Measurements from ENCODE around the gene MESD.

DNA sequence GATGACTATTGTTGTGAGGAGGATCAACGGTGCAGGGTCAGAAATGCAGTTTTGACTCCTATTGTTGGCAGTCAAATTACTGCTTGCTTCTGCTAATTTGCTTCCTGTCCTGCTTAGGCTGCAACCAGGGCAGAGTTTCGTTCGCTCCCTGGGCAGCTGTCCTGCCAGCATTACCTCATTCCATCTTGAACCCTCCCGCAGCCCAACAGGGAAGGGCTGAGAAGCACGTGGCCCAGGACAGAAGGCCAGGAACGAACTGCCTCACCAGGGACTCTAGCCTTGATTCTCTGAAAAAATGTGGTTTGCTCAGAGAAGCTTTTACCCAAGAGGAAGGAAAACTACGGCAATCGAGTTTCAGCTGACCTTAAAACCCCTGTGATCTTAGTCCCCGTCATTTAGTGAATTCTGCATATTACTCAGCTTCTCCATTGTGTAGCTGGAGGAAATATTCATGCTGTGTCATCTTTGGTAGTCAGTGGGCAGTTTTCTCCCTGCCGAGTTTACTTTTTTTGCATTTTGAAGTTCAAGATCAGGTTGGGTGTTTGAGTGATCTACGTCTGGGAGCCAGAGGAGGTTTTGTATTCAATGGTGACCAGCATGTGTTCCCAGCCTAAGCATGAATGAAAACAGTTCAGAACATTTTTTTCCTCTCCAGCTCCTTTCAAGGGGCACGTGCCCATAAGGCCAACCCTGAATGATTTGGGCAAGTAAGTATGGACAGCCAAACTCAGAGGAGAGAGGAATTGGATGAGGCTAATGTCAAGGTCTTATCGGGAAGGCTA is 34.1 kb upstream of the MESD start:
- peak in 1 of 2 donors; percentile 52 for TF ChIP-seq POLR2A (IDR thresholded peaks at IDR 0.05)
- TF ChIP-seq, protein P1, sequence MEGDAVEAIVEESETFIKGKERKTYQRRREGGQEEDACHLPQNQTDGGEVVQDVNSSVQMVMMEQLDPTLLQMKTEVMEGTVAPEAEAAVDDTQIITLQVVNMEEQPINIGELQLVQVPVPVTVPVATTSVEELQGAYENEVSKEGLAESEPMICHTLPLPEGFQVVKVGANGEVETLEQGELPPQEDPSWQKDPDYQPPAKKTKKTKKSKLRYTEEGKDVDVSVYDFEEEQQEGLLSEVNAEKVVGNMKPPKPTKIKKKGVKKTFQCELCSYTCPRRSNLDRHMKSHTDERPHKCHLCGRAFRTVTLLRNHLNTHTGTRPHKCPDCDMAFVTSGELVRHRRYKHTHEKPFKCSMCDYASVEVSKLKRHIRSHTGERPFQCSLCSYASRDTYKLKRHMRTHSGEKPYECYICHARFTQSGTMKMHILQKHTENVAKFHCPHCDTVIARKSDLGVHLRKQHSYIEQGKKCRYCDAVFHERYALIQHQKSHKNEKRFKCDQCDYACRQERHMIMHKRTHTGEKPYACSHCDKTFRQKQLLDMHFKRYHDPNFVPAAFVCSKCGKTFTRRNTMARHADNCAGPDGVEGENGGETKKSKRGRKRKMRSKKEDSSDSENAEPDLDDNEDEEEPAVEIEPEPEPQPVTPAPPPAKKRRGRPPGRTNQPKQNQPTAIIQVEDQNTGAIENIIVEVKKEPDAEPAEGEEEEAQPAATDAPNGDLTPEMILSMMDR (IDR thresholded peaks at IDR 0.05): no peak
